Renal pelvis (tissue), 4 donors: ENCODE results near the gene ZNF512B. TPM values are rescaled to one million over a fixed set of nuclear protein-coding genes. Genes with fewer than 3 reads are reported as not detected.
A peak's percentile ranks its signal among the peaks of the same experiment; 100 is the strongest.
"Not testable (repeated sequence)": the region's sequence is repeated elsewhere in the genome, so short reads cannot be mapped to it uniquely, and the experiment has no call there.

Experiments
- DNase-seq: peaks from one replicate; pipeline ENCODE4 v3.0.0-alpha.2; 2013
- polyA plus RNA-seq, 3 donors: library from polyadenylated mRNA; unstranded; fragments of 120-200 nt; gene quantifications; one replicate each; pipeline ENCODE4 v1.2.1, GENCODE V29; 2013; ENCODE audit not compliant: insufficient read length in 3 of 3

The ZNF512B gene
- polyA plus RNA-seq, 3 donors: 30.5 to 35.0 (median 32.6) TPM

GRCh38 chr20:63939061-63939935 is 30.4 kb downstream of the ZNF512B start:
- no peak for DNase-seq

DNA sequence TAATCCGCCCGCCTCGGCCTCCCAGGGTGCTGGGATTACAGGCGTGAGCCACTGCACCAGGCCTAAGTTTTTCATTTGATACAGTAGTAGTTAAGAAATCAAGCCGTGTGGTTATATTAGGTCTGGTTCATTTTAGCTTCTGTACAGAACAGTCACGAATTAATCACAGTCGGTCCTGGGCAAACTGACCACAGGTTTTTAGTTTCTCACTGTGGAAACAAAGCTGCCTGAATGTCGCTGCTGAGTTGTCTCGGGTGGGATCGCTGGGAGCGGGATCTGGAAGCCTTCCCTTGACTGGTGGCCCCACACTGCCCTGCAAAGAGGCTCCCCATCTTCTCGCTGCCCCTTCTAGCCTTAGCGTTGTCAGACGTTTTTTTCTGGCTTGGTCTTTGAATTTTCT is 32.1 kb downstream of the ZNF512B start:
- no peak for DNase-seq

GRCh38 chr20:63935447-63935846 is 34.3 kb downstream of the ZNF512B start:
- DNase-seq: no peak

GRCh38 chr20:63934271-63935068 is 35.3 kb downstream of the ZNF512B start:
- DNase-seq: no peak

DNA sequence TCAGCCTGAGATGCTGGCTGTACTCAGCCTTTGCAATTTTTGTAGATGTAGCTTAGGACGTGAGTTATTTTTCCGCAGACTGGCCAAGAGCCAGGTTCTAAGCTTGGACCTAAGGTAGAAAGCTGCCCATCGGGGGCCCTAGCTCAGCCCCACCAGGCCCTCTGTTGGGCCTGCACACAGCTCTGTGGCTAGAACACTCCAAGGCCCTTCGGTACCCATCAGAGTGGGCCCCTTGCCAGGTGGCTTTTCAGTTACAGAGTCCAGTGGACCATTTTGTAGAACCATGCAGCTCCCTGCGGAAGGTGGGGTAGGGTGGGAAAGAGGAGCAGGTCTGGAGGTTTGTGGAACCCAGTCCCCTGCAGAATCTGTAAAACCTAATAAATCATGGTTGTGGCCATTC is 36.1 kb downstream of the ZNF512B start:
- no peak for DNase-seq

- no peak for DNase-seq
Measured at GRCh38 chr20:63932606-63933160, 37.0 kb downstream of the ZNF512B start.

DNA sequence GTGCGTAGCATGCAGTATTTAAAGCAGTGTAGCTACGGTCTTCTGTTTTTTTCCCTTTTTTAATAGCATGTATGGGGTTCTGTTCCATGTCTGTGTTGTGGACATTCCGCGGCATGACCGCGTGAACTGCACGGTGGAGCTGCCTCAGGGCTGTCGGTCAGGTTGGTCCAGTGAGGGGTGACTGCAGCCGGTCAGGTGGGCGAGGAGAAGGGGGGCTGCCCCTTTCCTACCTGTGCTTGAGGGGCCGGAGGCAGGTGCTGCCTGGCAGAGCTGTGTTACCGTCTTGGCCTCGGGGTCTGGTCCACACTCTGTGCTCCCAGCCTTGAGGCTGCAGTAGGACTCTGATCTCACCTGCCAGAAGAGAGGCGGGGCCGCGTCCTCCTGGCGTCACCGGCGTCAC is 38.0 kb downstream of the ZNF512B start:
- DNase-seq: no peak

DNA sequence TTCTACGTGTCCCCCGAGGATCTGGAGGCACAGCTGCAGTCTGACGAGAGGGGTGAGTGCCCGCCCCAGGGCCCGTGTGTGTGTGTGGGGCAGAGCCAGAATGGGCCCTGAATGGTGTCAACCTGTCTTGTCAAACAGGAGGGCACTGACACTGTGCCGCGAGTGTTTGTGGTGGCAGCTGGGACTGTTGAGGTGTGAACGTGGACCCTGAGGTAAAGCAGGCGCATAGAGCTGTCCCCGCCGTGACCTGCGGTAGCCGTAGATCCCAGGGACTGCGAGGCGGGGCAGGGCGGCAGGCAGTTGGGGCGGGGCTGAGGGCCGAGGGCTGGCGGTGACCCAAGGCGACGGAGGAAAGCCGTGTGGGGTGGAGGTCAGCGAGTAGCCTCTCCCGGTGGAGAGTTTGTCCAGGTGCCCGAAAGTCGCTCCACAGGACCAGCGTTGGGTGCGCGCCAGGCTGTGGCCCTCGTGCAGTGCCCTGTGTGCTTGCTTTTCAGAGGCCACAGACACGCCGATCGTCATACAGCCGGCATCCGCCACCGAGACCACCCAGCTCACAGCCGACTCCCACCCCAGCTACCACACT is 38.7 kb downstream of the ZNF512B start:
- no peak for DNase-seq

DNA sequence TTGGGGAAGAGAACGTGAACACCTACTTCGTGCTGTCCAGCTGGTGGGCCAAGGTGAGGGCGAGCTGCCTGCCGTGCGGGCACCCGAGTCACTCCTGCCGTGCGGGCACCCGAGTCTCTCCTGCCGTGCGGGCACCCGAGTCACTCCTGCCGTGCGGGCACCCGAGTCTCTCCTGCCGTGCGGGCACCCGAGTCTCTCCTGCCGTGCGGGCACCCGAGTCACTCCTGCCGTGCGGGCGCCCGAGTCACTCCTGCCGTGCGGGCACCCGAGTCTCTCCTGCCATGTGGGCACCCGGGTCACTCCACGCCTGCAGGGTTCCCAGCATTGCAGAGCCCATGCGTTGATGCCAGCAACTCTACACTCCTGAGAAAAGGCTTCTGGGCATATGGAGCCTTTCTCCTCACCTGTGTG is 40.3 kb downstream of the ZNF512B start:
- not testable (repeated sequence) for DNase-seq

- DNase-seq: no peak
Measured at GRCh38 chr20:63929071-63929470, 40.7 kb downstream of the ZNF512B start.

DNA sequence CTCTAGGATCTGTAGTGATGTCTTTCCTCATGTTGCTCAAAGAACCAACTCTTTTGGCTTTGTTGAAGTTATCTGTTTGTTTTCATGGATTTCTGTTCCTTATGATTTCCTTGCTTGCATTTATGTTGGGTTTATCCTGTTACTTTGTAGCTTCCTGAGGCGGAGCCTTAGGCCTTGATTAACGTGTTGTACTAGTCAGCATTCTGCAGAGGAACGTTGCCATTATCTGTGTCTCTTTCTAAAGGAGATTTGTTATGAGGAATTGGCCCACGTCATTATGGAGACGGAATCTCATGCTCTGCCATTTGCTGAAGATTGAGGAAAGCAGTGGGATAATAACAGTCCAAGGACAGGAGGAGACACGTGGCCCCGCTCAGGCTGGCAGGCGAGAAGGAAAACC is 43.4 kb downstream of the ZNF512B start:
- no peak for DNase-seq

DNA sequence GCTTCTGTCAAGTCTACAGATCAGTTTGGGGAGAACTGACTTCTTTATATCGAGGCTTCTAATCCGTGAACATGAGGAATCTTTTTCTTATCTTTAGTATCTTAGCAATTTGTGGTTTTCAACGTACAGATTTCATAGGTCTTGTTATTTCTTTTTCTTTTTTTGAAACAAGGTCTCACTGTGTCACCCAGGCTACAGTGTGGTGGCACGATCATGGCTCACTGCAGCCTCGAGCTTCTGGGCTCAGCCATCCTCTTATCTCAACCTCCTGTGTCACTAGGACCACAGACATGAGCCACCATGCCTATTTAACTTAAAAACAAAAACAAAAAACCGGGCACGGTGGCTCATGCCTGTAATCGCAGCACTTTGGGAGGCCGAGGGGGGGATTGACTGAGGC is 45.5 kb downstream of the ZNF512B start:
- no peak for DNase-seq

- DNase-seq: no peak
Measured at GRCh38 chr20:63923651-63924050, 46.1 kb downstream of the ZNF512B start.

DNA sequence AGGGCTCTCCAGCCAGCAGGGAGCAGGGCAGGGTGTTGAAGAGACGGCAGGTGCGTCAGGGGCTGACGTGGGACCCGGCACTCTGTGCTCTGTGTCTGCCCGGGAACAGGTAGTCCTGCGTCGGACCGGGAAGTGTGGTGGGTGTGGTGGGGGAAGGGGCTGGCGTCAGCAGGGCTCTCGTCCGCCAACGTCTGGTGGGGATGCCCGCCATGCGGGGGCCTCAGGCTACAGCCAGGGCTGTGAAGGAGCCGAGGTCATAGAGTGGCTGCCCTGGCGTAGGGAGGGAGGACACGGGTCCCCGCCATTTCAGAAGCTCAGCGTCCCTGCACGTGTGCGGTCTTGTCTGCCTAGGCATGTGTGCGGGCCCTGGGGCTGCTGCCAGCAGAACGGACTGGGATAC is 49.5 kb downstream of the ZNF512B start:
- no peak for DNase-seq

GRCh38 chr20:63919130-63919529 is 50.6 kb downstream of the ZNF512B start:
- no peak for DNase-seq

- DNase-seq: no peak
Measured at GRCh38 chr20:63917811-63918210, 51.9 kb downstream of the ZNF512B start.

DNA sequence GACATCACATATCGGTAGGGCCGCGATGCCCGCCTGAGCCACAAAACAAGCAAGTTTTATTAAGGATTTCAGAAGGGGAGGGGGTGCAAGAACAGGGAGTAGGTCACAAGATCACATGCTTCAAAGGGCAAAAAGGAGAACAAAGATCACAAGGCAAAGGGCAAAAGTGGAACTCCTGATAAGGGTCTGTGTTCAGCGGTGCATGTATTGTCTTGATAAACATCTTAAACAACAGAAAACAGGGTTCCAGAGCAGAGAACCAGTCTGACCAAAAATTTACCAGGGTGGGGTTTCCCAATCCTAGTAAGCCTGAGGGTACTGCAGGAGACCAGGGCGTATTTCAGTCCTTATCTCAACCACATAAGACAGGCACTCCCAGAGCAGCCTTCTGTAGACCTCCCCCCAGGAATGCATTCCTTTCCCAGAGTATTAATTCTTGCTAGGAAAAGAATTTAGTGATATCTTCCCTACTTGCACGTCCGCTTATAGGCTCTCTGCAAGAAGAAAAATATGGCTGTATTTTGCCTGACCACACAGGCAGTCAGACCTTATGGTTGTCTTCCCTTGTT is 53.3 kb downstream of the ZNF512B start:
- DNase-seq: not testable (repeated sequence)

- no peak for DNase-seq
Measured at GRCh38 chr20:63915471-63915870, 54.3 kb downstream of the ZNF512B start.

GRCh38 chr20:63913768-63914167 is 56.0 kb downstream of the ZNF512B start:
- DNase-seq: no peak

DNA sequence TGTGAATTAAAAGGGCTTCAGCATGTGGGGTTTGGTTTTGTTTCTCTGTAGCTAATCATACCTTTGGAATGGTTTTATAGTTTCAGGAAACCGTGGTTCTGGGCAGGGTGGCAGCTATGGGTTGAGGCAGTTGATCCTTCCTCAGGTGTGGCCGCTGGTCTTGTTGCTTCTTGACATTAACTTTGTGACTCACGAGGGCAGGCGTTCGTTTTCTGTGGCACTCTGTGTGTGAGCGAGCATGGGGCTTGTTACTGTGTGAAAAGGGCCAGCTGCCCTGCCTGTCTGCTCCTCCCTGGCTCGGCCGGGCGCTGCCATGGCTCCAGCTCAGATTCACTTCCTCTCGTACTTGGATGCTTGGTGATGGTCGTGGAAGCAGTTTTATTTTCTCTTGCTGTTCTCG is 58.6 kb downstream of the ZNF512B start:
- DNase-seq: peak; percentile 21

DNA sequence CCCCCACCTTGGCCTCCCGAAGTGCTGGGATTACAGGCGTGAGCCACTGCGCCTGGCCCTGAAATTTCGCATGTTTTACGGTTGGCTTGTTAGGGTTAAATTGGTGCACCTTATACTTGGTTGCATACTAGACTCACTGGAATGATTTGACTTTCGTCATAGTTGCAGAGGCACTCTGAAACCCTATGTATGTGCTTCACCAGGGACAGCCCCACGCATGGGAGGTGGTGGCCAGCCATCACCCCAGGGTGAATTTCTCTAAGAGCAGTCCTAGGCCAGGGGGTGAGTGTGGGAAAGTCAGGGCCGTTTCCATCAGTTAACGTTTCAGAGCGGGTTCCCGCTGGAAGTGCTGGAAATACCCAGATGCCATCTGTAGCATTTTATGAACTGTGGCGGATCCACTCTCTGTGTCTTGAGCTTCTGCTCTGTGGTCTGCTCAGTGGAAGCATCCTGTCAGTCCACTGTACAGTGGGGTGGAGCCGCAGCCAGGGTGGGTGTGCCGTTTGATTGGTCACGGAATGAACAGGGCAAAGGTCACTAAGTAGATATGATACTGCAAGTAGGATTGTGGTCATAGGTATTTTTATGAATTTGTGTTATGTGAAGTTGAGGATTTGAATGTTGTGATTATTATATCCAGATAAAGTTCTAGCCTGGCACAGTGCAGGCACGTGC is 61.6 kb downstream of the ZNF512B start:
- no peak for DNase-seq
